Pancreas (tissue), 10 donors: ENCODE data around the gene SEMA4D. TPM values are rescaled to one million over a fixed set of nuclear protein-coding genes. Genes with fewer than 3 reads are reported as not detected.
"Not testable (repeated sequence)": the region's sequence is repeated elsewhere in the genome, so short reads cannot be mapped to it uniquely, and the experiment has no call there.

ENCODE experiments used
- ATAC-seq, 4 donors: fragments of 200-7000 bp; cut with Tn5 transposase; one replicate each; pipeline versions ENCODE4 v1.8.0 to v1.9.1; 2020; ENCODE audit warnings: mild to moderate bottlenecking in 4 of 4, moderate library complexity in 4 of 4
- DNase-seq, 6 donors: peaks; one replicate each; pipeline ENCODE4 v3.0.0-alpha.2; 2020
- FAIRE-seq: peaks from 2 replicates; lab custom pipeline; 2012; peaks lifted over from hg19 to GRCh38; lab: Jason Lieb, UNC
- H3K27ac ChIP-seq, 4 donors: fragments of 200-600 bp; sonication (generic); 1 replicate in 3 of 4; 2 replicates in 1 of 4; pipeline versions ENCODE4 v1.5.0 to v1.8.0; 2020
- H3K27me3 ChIP-seq, 4 donors: fragments of 200-600 bp; one replicate each; pipeline ENCODE4 v1.8.0; 2021
- H3K36me3 ChIP-seq, 3 donors: fragments of 200-600 bp; sonication (generic) in 1 of 3; one replicate each; pipeline versions ENCODE4 v1.5.0 to v1.8.0; 2020 to 2021
- H3K4me1 ChIP-seq, 3 donors: fragments of 200-600 bp; one replicate each; pipeline ENCODE4 v1.8.0; 2021
- H3K4me3 ChIP-seq, 4 donors: fragments of 200-600 bp; sonication (generic) in 2 of 4; one replicate each; pipeline versions ENCODE4 v1.5.0 to v1.8.0; 2020 to 2021
- H3K9me3 ChIP-seq, 4 donors: fragments of 200-600 bp; one replicate each; pipeline ENCODE4 v1.8.0; 2021
- WGBS, 2 donors: extraction: QIAGEN DNeasy Blood & Tissue Kit; methylation state at CpG; one replicate each; pipeline ENCODE4 v1.1.7; 2013; 5-methylcytosine and 5-hydroxymethylcytosine counted together
- intact Hi-C, 3 donors: fragments of 100-400 bp; cut with DNase I; formaldehyde crosslinking; loops; one replicate each; pipeline versions ENCODE4 v1.11.1 to v1.14.2; 2022
- polyA plus RNA-seq, 2 donors: library from polyadenylated mRNA; stranded (reverse); fragments of 200-250 nt; gene quantifications; one replicate each; pipeline ENCODE4 v1.2.3, GENCODE V29; 2013
- total RNA-seq, 6 donors: library from RNA; stranded (reverse); fragmentation: NEBNext Ultra II Directional in 4 of 6; extraction: Animal tissue kit (Norgen Biotek cat#: 25700) in 4 of 6; gene quantifications; one replicate each; pipeline versions ENCODE4 v1.2.1 to v1.2.4, GENCODE V29; 2021 to 2023
- TF ChIP-seq, protein P1 (sequence below), 4 donors: fragments of 200-600 bp; sonication (generic) in 3 of 4; IDR thresholded peaks; one replicate each; pipeline versions ENCODE4 v1.5.0 to v1.8.0; 2021; ENCODE audit warnings: antibody characterized with exemption in 4 of 4
- donor health status: healthy with polysubstance abuse.
- donor health status: DM: no; HTN: no; CAD: no; lungs with moderate emphysema.
- donor health status: DM: no; HTN: no; CAD: no.
- donor health status: control.
- donor health status: control.
- donor health status: Bipolar disorder and iron deficiency.
- donor health status: DM: yes; HTN: yes; CAD: no.
- donor health status: DM: no; HTN: no; CAD: no.
- donor health status: DM: no; HTN: no; CAD: no.
- donor health status: DM: yes; HTN: yes; CAD: no.

Gene SEMA4D
- total and polyA plus RNA-seq, 8 donors: 7.1 to 29.7 (median 12.9) TPM

DNA sequence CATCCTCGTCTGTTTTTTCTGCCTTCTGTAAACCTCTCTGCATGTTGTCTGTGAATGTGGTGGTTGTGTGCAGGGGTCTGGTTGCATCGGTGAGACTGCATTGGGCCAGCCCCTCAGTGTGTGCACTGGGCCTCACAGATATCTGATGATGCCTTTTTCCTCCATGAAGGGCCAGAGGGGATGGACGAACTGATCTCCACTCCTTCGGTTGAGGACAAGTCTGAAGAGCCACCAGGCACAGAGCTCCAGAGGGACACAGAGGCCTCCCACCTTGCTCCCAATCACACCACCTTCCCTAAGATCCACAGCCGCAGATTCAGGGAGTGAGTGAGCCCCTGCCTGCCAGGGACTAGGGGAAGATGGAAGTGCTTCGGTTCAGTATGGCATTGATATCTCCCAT, 148.3 kb downstream of the SEMA4D start:
- no peaks in the 10 kb centered on the region for H3K4me1 ChIP-seq
- H3K27me3 ChIP-seq: no peaks in the 10 kb centered on the region
- H3K36me3 ChIP-seq: peaks cover 0 to 79% (median 45%) of the 10 kb centered on the region in 3 donors
- no peaks in the 10 kb centered on the region for H3K9me3 ChIP-seq
- TF ChIP-seq, protein P1, sequence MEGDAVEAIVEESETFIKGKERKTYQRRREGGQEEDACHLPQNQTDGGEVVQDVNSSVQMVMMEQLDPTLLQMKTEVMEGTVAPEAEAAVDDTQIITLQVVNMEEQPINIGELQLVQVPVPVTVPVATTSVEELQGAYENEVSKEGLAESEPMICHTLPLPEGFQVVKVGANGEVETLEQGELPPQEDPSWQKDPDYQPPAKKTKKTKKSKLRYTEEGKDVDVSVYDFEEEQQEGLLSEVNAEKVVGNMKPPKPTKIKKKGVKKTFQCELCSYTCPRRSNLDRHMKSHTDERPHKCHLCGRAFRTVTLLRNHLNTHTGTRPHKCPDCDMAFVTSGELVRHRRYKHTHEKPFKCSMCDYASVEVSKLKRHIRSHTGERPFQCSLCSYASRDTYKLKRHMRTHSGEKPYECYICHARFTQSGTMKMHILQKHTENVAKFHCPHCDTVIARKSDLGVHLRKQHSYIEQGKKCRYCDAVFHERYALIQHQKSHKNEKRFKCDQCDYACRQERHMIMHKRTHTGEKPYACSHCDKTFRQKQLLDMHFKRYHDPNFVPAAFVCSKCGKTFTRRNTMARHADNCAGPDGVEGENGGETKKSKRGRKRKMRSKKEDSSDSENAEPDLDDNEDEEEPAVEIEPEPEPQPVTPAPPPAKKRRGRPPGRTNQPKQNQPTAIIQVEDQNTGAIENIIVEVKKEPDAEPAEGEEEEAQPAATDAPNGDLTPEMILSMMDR (IDR thresholded peaks at IDR 0.05): no peak
- H3K4me3 ChIP-seq: no peak overlapping the region
- FAIRE-seq (no peak), DNase-seq (no peak), ATAC-seq (no peak)
- intact Hi-C loops: no loop called here
- no peak overlapping the region for H3K27ac ChIP-seq
- 90 to 99% methylated on average over 6 of the region's 6 CpGs for WGBS, 2 donors

DNA sequence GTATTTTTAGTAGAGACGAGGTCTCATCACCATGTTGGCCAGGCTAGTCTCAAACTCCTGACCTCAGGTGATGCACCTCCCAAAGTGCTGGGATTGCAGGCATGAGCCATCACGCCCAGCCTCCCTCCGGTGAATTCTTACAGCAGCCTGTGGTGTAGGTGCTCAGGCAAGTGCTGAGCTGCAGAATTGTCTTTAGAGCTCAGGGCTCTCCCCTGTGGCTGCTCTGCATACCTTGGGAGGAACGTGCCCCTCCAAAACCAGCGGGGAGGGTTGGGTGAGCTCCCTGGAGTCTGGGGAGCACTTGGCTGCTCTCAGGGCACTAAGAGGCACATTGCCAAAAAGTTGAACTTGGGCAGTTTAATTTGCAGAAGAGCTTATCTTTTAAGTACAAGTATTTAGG, 150.3 kb downstream of the SEMA4D start:
- DNase-seq (no peak), FAIRE-seq (no peak), ATAC-seq (no peak)
- no peaks in the 10 kb centered on the region for H3K9me3 ChIP-seq
- intact Hi-C loops: no loop called here
- TF ChIP-seq, protein P1 (IDR thresholded peaks at IDR 0.05): no peak
- H3K27ac ChIP-seq: no peak overlapping the region
- WGBS, 2 donors: 95 to 96% methylated on average over 5 of the region's 5 CpGs
- H3K4me1 ChIP-seq: no peaks in the 10 kb centered on the region
- peaks cover 0 to 69% (median 37%) of the 10 kb centered on the region in 3 donors for H3K36me3 ChIP-seq
- no peak overlapping the region for H3K4me3 ChIP-seq
- no peaks in the 10 kb centered on the region for H3K27me3 ChIP-seq

DNA sequence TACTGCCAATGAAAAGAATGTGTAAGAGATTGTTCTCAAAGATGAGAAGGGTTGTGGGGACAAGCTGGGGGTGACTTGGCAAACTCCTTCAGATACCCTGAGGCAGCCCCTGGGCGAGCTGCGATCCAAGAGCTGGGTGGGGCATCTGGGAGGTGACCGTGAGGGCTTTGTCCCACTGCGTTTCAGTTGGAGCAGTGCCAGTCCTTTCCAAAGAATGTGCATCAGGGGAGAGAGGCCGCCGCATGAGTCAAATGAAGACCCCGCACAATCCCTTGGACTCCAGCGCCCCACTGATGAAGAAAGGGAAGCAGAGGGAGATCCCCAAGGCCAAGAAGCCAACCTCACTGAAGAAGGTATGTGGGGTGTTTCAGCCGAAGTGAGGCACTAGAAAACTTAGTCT, 151.2 kb downstream of the SEMA4D start:
- FAIRE-seq: no peak
- H3K4me1 ChIP-seq: no peaks in the 10 kb centered on the region

DNA sequence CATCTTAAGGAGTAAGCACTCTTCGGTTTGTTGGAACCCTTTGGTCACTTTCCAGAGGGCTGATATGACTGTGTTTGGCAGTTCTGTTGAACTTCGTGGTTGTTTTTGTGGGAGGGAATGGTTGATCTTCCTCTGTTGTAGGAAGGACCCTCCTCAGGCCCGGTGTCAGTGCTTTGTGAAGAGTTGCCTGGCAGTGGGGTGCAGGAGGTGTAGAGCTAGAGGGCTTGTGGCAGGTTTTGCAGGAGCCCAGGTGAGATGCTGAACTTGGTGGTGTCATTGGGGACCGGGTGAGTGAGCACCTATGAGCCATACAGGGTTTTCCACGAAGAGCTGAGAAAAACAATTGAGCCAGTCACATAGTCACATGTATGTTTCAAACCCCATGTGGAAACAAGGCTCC, 152.4 kb downstream of the SEMA4D start:
- FAIRE-seq: no peak
- H3K36me3 ChIP-seq: peaks cover 0 to 68% (median 41%) of the 10 kb centered on the region in 3 donors

More for the DNA sequence above, 151.2 kb downstream of the SEMA4D start:
- no peaks in the 10 kb centered on the region for H3K9me3 ChIP-seq
- H3K36me3 ChIP-seq: peaks cover 0 to 69% (median 43%) of the 10 kb centered on the region in 3 donors
- TF ChIP-seq, protein P1 (IDR thresholded peaks at IDR 0.05): no peak
- no peak overlapping the region for H3K4me3 ChIP-seq
- DNase-seq (no peak), ATAC-seq (no peak)
- H3K27ac ChIP-seq: no peak overlapping the region
- intact Hi-C loops: no loop called here
- WGBS, 2 donors: 93 to 94% methylated on average over 9 of the region's 9 CpGs
- no peaks in the 10 kb centered on the region for H3K27me3 ChIP-seq

DNA sequence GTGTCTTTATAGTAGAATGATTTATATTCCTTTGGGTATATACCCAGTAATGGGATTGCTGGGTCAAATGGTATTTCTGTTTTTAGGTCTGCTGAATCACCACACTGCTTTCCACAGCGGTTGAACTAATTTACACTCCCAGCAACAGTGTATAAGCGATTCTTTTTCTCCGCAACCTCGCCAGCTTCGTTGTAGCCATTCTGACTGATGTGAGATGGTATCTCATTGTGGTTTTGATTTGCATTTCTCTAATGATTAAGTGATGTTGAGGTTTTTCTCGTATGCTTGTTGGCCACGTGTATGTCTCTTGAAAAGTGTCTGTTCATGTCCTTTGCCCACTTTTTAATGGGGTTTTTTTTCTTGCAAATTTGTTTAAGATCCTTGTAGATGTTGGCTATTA, 154.1 kb downstream of the SEMA4D start:
- 95 to 96% methylated on average over 7 of the region's 7 CpGs for WGBS, 2 donors
- H3K27ac ChIP-seq, H3K9me3 ChIP-seq, FAIRE-seq, DNase-seq, H3K4me3 ChIP-seq, ATAC-seq, intact Hi-C loops, H3K27me3 ChIP-seq, H3K4me1 ChIP-seq: not testable (repeated sequence)
- peaks cover 0 to 68% (median 42%) of the 10 kb centered on the region in 3 donors for H3K36me3 ChIP-seq

More for the DNA sequence above, 152.4 kb downstream of the SEMA4D start:
- H3K4me3 ChIP-seq: no peak overlapping the region
- DNase-seq (no peak), ATAC-seq (no peak)
- H3K27me3 ChIP-seq: no peaks in the 10 kb centered on the region
- TF ChIP-seq, protein P1 (IDR thresholded peaks at IDR 0.05): no peak
- WGBS, 2 donors: 90 to 97% methylated on average over 5 of the region's 5 CpGs
- no peaks in the 10 kb centered on the region for H3K9me3 ChIP-seq
- H3K4me1 ChIP-seq: no peaks in the 10 kb centered on the region
- no peak overlapping the region for H3K27ac ChIP-seq
- intact Hi-C loops: no loop called here
